Dermis lymphatic vessel endothelial cell (primary cell): ENCODE measurements around the gene SLAMF8. TPM values are rescaled to one million over a fixed set of nuclear protein-coding genes. Genes with fewer than 3 reads are reported as not detected.

ENCODE experiments used
- total RNA-seq: library from RNA; depleted of rRNA; stranded (reverse); fragments of >200 nt; gene quantifications from 2 replicates; pipeline ENCODE4 v1.2.1, GENCODE V29; 2014

The SLAMF8 gene
- under 0.01 TPM in 1 of 2 replicates, not detected in the other for total RNA-seq

GRCh38 chr1:159826441-159827101 lies at the start of gene SLAMF8:
SLAMF8 (plus strand) TSS chr1:159826873; CDS start chr1:159826899, 26 bp downstream.

GRCh38 chr1:159780583-159781582 lies 45.8 kb upstream of the SLAMF8 start, which contains the start of gene DUSP23:
DUSP23 (plus strand) TSS chr1:159780962; CDS start chr1:159781101, 139 bp downstream.

GRCh38 chr1:159802111-159802510 lies 24.6 kb upstream of the SLAMF8 start, which contains the start of gene FCRL6:
FCRL6 (plus strand) TSS chr1:159802360; CDS start chr1:159802425, 65 bp downstream.

GRCh38 chr1:159862557-159862956 lies 35.9 kb downstream of the SLAMF8 start, which contains the start of gene VSIG8:
VSIG8 (minus strand) TSS chr1:159862657; CDS start chr1:159862521, 136 bp downstream.

Other genes starting within 250 kb of the SLAMF8 start
- not detected in 2 replicates for gene APCS, start 239.0 kb upstream of the SLAMF8 start, total RNA-seq
- gene CRP, start 112.3 kb upstream of the SLAMF8 start, total RNA-seq = not detected in 2 replicates
- gene DUSP23, start 45.9 kb upstream of the SLAMF8 start, total RNA-seq = 16.3 and 17.7 TPM in 2 replicates
- not detected in 2 replicates for gene FCRL6, start 24.5 kb upstream of the SLAMF8 start, total RNA-seq
- gene VSIG8, start 35.8 kb downstream of the SLAMF8 start, total RNA-seq = not detected in 2 replicates
- gene CFAP45, start 73.3 kb downstream of the SLAMF8 start, total RNA-seq = under 0.01 and 0.17 TPM in 2 replicates
- gene TAGLN2, start 98.6 kb downstream of the SLAMF8 start, total RNA-seq = 91.4 and 105 TPM in 2 replicates
- not detected in 2 replicates for gene IGSF9, start 118.7 kb downstream of the SLAMF8 start, total RNA-seq
- gene SLAMF9, start 127.4 kb downstream of the SLAMF8 start, total RNA-seq = not detected in 2 replicates
- 3.1 and 4.3 TPM in 2 replicates for gene PIGM, start 205.1 kb downstream of the SLAMF8 start, total RNA-seq
- gene KCNJ10, start 243.3 kb downstream of the SLAMF8 start, total RNA-seq = not detected in 2 replicates